GM21723 (cell line): ENCODE measurements around the gene DNAJA3.
A peak's percentile ranks its signal among the peaks of the same experiment; 100 is the strongest.

ENCODE experiments used
- ATAC-seq: cut with Tn5 transposase; IDR thresholded peaks from one replicate; pipeline ENCODE4 v1.9.1; 2021; ENCODE audit warnings: mild to moderate bottlenecking, moderate library complexity; ENCODE audit not compliant: unreplicated experiment

Gene DNAJA3

DNA sequence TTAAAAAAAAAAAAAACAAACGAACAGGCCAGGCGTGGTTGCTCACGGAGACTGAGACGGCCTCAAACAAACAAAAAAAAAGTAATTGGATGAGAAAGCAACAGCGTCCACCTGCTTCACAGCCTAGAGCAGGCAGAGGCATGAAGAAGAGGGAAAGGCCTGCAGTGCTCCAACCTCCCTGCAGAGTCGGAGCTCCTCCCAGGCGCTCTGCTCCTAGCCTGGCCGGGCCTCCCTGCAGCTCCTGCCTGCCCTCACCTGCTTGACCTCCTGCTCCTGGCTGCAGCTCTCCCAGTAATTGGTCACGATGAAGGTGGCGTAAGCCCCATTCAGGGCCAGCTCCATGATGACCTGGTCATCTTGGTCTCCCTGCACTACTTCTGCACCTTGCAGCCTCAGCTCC is 43.3 kb downstream of the DNAJA3 start:
- no peak for ATAC-seq

DNA sequence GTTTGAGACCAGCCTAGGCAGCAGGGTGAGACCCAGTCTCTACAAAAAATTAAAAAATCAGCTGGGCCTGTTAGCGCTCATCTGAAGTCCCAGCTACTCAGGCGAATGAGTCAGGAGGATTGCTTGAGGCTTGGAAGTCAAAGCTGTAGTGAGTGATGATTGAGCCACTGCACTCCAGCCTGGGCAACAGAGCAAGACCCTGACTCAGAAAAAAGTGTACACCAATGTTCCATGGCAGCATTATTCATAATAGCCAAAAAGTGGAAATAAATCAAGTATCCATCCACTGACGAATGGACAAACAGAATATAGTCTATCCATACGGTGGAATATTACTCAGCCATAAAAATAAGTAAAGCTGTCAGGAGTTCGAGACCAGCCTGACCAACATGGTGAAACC is 46.2 kb downstream of the DNAJA3 start:
- ATAC-seq, result no peak

DNA sequence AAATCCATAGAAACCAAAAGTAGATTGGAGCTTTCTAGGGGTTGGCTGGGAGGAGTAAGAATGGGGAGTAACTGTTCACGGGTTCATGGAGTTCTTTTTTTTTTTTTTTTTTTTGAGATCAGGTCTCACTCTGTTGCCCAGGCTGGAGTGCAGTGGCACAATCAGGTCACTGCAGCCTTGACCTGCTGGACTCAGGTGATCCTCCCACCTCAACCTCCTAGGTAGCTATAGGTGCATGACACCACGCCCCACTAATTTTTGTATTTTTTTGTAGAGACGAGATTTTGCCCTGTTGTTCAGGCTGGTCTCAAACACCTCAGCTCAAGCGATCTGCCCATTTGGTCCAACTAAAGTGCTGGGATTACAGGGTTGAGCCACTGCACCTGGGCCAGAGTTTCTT is 47.2 kb downstream of the DNAJA3 start:
- no peak for ATAC-seq

DNA sequence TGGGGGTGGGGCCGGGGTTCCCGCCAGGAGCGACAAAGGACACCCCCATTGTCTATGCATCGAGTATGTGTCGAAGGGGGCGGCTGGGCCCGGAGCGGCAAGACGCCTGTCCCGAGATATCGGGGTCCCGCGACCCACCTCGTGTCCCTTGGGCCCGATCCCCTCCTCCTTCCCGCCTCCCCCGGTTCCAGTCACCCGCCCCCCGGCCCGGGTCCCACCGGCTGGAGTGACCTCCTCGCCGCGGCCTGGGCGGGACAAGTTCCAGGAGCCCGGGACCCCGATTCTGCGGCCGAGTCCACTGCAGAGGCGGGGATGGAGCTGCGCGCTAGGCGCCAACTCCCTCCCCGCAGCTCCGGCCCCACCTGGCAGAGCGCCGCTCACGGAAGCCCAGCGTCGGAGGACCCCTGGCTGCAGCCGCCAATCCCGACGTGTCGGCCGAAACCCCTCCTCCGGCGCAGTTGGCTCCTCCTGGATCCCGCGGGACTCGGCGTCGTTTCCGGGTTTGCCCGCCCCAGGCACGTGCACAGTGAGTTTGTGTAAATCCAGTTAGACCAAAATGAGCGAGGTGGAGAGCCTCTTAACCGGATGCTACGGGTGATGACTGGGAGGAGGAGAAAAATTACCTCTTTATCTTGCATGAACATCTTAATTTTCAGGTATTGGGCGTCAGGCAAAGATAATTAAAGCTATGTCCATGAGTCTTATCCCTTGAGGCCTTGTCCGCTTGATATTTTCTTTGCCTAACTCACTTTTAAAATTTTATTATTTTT is 48.7 kb downstream of the DNAJA3 start, which contains the start of gene NMRAL1:
Gene NMRAL1 (minus strand): TSS at position 434 of the 770 bp plus-strand sequence. CDS start 493 bp downstream, outside the sequence.
- ATAC-seq, result peak; percentile 56

DNA sequence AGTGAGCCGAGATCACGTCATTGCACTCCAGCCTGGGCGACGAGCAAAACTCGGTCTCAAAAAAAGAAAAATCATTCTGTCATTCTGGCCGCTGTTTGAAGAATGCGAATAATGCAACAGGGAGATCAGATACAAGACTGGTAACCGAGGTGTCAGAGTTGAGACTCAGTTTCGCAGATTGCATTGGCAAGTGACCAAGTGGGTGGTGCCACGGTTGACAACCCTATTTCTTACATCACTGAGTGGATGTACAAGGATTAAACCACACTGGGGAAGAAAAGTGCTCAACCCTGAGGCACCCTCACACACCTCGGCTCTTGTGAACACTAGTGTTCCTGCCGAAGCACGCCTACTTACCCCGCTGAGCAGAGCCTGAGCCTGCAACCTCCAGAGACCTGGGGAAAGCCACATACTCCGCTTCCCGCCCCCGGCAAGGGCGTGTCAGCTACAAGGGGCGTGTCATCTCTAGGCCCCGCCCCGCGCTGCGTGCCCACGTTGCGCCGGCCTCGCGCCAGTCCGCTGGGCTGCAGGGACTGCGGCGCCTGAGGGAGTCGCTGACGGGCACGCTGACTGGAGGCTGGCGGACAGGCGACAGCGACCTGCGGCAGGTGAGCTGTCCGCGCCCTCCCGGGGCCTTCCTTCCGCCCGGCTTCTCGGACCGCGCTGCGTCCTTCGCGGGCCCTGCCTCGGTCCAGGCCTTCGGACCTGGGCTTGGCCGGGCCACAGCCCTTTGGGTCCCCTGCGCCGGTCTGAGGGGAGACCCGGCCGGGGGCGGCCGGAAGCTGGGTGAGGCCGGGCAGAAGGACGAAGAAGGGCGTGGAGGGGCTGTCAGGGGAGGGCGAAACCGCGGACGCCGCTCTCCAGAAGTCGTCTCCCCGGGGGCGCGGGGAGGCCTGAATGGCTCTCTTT is 50.5 kb downstream of the DNAJA3 start, which contains the start of gene HMOX2:
Gene HMOX2 (plus strand): TSS at position 519 of the 909 bp plus-strand sequence. CDS start 29,127 bp downstream, outside the sequence.
- ATAC-seq, result peak; percentile 82

DNA sequence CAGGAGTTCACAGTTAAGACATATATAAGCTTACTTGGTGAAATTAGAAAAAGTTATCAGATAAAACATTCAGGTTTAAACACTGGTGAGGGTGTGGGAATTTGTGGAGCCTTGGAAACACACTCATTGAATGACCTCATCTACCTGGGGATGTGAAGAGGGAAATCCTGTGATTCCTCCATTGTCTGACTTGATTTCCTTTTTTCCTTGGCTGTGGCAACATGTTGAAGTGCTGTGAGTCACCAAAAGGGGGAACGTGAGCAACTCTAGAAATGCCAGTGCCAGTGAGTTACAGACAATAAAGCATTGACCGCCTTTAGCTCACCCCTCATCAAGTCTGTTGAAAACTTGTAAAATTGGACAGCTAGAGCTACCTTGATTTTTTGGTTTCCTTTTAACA is 52.3 kb downstream of the DNAJA3 start:
- no peak for ATAC-seq

DNA sequence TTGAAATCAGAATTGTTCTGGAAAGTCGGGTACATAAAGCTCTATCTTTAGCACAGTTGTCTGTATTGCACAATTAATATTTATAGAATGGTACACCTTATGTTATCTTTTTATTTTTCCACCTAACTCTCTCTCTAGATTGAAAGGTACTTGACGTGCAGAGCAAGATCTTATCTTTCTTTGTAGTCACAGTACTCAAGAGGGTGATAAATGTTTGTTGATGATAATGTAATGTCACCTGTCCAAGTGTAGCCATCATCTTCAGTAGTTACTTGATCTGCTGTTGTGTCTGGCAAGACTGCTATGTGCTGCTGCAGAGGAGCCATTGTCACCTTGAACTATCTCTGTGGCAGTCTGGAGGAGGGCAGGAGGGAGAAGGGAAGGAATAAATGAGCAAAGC is 55.9 kb downstream of the DNAJA3 start:
- no peak for ATAC-seq

DNA sequence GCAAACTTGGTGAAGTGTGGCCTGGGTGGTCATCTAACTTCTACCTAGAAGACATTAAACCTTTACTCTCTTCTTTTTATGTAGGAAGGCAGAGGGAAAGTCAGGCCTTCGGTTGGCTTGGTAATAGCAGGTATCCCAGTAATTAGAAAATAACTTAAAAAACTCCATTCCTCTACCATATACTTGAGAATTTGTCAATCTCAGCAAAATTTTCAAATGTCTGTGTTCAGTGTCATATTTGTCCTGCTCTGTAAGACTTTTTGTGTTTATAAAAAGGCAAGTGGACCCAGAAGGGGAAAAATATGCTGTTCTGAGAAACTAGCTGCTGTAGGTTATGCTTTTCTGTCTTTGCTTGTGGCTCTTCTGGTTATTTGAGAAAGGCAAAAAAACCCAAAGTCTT is 56.3 kb downstream of the DNAJA3 start:
- ATAC-seq, result no peak

DNA sequence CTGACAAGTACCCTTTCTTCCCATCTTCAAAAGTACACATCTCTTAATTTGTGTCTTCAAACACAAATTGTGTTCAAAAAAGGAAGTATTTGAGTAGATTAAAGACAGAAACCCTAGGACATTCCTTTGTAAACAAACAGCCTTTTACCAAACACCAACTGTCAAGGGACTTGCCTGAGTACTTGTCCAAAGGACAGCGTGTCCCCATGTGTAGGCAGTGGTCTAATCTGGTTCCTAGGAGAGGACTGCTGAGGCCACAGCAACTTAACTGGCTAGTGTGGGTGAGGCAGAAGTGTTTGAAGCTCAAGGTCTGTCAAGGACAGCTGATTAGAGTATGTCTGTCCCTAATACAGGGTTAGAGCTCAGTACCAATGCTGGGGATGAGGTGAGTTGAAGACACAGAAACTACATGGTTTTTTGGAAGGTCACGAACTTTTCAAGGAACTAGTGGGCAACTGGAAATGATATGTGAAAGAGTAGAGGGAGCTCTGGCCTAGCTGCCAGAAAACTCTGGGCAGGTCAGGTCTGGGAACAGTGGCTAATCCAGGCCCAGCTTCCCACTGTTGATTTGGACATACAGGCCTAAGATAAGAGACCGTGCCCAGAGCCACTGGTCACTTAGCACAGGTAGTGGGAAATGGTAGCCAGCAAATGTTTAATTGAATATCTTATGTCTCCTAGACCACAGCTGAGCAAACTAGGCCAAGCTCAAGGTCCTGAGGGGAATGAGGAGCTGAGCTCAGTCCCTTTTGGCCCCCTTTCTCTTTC is 60.6 kb downstream of the DNAJA3 start:
- no peak for ATAC-seq

DNA sequence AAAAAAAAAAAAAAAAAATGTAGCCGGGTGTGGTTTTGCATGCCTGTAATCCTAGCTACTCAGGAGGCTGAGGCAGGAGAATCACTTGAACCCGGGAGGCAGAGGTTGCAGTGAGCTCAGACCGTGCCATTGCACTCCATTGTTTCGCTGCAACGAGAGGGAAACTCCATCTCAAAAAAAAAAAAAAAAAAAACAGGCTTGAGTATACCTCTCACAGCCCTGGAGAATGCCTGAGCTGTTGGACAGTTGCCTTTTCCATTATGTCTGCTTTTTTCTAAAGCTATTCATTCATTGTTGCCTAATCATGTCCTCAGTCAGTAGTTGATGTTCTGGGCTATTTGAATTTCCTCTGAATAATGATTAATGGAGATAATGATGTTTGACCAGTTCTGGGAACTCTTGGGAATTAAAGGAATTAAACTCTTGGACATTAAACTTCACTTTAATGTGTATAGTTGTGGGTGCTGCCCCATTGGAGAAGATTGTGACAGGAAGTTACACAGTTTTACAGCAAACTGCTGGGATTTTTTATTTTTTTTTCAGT is 62.4 kb downstream of the DNAJA3 start:
- no peak for ATAC-seq

DNA sequence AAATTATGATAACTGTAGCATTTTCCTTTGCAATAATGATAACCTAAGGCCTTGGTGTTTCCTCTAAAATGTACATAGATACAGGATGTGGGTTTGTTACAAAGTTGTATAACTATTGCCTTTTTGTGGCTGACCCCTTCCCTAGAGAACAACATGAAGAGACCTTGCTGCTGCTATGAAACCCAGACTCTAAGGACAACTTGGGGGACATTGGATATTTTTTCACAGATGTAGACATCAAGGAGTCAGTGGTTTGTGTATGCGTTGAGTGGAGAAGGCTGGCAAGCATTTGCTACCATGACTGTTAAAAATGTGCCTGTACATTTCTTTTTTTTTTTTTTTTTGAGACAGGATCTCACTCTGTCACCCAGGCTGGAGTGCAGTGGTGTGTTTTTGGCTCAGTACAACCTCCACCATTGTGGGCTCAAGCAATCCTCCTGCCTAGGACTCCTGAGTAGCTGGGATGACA is 62.9 kb downstream of the DNAJA3 start:
- no peak for ATAC-seq

DNA sequence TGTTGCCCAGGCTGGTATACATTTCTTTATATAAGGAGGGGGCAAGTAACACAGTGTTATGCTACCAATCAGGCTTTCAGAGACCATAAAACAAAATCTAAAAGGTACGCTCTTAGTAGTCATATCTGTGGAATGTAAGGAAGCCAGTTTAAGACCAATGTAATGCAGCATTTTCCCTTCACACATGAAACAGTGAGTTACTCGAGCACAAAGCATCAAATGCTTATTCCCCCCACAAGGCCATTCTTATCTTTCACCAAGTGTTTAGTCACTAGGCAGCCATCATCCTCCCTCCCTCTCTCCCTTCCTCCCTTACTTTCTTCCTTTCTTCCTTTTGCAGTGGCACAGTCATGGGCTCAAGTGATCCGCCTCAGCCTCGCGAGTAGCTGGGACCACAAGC is 63.4 kb downstream of the DNAJA3 start:
- ATAC-seq, result no peak

DNA sequence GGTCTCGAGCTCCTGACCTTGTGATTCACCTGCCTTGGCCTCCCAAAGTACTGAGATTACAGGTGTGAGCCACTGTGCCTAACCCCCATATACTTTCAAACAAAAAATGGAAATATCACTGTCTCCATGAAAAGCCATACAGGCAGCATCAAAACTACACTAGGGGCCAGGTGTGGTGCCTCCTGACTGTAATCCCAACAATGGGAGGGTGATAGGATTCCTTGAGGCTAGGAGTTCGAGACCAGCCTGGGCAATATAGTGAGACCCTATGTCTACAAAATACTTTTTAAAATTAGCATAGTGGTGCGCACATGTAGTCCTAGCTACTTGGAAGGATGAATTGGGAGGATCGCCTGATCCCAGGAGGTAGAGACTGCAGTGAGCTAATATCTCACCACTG is 66.2 kb downstream of the DNAJA3 start:
- ATAC-seq, result no peak

DNA sequence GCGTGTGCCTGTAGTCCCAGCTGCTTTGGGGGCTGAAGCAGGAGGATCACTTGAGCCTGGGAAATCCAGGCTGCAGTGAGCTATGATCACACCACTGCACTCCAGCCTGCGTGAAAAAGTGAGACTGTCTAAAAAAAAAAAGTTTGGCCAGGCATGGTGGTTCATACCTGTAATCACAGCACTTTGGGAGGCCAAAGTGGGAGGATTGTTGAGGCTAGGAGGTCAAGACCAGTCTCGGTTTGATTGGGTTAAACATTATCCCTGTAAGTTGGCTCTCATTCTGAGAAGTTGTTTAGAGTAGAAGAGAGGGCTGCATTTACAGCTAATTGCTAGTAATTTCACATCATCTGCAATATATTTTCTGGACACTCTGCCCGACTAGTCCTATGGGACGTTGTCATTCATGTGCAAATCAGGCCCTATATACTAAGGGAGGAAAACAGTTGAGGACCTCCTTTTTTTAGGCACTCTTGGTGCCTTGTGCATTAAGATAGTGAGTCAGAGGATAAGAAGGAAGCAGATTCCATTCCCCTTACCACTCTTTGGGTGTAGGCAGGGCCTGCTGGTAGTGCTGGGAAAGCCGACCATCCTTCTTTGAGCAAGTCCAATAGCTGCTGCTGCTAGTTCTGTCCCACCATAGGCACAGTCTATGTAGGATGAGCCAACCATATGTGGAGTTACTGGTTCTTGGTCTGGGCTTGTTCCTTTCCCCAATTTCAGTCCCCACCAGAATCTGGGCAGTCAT is 69.2 kb downstream of the DNAJA3 start:
- ATAC-seq, result no peak

DNA sequence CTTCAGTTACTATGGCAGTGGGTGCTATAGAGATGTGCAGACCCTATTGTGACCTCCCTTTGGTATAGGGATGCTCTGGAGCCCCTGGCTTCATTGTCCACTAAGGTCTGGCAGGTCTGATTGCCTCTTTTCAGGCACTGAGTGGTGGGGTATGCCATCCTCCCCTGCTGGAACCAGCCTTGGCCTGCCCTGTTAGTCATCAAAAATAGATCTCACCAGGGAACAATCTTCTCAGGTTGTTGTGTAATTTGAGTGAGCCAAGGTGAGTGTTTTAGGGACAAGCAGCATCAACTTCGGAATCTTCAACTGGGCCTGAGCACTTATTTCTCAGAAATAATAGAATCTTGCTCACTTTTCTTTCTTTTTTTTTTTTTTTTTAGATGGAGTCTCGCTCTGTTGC is 70.1 kb downstream of the DNAJA3 start:
- no peak for ATAC-seq

DNA sequence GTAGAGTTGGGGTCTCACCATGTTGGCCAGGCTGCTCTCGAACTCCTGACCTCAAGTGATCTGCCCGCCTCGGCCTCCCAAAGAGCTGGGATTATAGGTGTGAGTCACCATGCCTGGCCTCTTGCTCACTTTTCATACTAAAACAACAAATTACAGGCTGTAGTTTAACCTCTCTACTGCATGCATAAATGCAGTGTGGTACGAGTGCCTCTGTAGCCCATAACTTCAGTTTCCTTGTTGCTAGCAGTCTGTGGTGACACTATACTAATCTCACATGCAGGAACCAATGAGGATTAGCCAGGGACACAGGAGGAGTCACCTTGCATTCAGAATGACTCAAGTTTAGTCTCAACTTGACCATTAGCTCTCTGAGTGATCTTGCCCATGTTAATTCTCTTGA is 70.6 kb downstream of the DNAJA3 start:
- ATAC-seq, result no peak

DNA sequence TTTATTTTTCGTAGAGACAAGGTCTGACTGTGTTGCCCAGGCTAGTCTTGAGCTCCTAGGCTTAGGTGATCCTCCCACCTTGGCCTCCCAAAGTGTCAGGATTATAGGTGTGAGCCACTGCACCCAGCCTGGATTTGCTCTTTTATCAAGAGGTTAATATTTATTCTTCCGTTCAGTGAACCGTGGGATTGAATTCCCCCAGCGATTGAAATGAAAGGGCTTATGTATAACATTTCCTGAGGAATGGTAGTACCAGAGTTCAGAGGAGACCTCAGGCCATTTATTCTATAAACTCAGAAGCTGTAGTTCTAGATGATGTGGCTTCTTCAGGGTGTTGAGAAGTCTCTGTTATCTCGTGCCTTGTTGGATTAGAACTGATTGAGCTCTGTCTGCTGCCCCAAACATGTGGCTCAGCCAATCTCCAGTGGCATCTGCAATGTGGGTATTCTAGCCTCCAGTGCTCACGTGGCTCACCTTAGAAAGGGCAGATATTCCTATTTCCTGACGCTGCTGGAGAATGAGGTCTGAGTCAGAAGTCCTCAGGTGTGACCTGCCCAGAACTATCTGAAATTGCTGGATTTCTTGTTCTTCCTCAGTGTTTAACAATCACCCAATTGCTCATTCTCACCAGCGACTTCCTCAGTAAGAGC is 73.0 kb downstream of the DNAJA3 start:
- ATAC-seq, result no peak

DNA sequence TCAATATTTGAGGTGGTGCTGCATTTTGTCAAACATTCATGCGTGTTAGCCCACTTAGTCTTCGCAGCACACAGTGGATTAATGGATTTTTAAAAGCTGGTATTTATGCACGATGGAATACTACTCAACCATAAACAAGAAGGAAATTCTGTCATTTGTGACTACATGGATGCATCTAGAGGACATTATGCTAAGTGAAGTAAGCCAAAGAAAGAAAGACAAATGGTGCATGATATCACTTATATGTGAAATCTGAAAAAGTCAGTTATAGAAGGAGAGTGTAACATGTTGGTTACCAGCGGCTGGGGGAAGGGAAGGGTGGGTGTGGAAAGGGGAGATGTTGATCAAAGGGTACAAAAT is 73.5 kb downstream of the DNAJA3 start:
- ATAC-seq, result no peak

DNA sequence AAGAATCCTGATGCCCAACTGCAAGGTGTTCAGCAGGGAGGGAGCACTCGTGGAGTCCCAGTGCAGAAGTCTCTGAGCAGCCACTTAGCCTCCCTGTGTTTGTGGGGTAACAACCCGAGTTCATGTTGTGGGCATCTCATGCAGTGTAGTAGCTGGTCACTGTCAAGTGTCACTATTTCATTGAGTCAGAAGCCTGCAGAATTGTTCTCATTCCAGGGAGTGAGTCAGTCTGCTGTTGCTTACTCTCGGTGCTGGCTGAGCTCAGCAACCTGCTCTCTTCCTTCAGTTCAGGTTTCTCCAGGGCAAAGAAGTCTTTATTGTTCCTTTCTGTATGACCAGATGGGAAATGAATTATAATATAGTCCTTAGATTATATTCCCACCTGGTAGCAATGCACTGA is 74.6 kb downstream of the DNAJA3 start:
- no peak for ATAC-seq

DNA sequence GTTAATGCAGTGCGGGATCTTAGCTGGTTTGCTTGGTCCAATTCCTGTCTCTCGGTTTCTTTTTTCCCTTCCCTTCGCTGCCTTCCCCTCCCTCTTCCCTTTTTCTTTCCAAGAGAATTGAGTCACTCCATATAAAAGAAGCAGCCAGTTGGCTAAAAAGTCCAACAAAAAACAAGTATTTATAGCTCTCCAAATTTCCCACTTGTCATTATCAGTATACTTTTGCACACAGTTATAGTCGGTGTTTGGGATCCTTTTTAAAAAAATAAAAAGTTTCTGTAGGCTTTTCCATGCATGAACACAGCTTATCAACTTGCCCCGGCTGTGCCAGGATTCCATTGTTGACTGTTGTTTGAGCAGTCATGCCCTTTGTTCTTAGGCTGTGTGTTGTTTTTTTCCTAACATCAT is 75.4 kb downstream of the DNAJA3 start:
- ATAC-seq, result no peak
